Kidney (tissue), 14 donors: ENCODE data around the gene BTBD2. TPM values are rescaled to one million over a fixed set of nuclear protein-coding genes. Genes with fewer than 3 reads are reported as not detected.

Experiments used
- DNase-seq, 5 donors: peaks; one replicate each; pipeline ENCODE4 v3.0.0-alpha.2; 2013 to 2020
- FAIRE-seq: peaks from 2 replicates; lab custom pipeline; 2012; peaks lifted over from hg19 to GRCh38; lab: Jason Lieb, UNC
- H3K27ac ChIP-seq, 2 donors: one replicate each; pipeline ENCODE4 v1.7.0; 2013; ENCODE audit warnings: low read depth in 2 of 2, low read length in 2 of 2, inconsistent platforms in 1 of 2
- H3K27me3 ChIP-seq: one replicate; pipeline ENCODE4 v1.7.1; 2013; ENCODE audit warnings: low read length, inconsistent platforms; ENCODE audit not compliant: control insufficient read depth, insufficient read depth
- H3K36me3 ChIP-seq, 3 donors: one replicate each; pipeline versions ENCODE4 v1.7.0 to v1.7.1; 2013; ENCODE audit warnings: low read length in 3 of 3, control low read depth in 1 of 3, inconsistent platforms in 1 of 3; ENCODE audit not compliant: insufficient read depth in 3 of 3, control insufficient read depth in 2 of 3
- H3K4me1 ChIP-seq, 3 donors: one replicate each; pipeline versions ENCODE4 v1.7.0 to v1.7.1; 2013; ENCODE audit warnings: low read length in 3 of 3, inconsistent platforms in 1 of 3, low read depth in 1 of 3; ENCODE audit not compliant: control insufficient read depth in 2 of 3, insufficient read depth in 2 of 3
- H3K4me3 ChIP-seq, 3 donors: one replicate each; pipeline versions ENCODE4 v1.7.0 to v1.8.1; 2013; ENCODE audit warnings: low read length in 3 of 3, control low read depth in 1 of 3, inconsistent platforms in 1 of 3
- H3K9ac ChIP-seq, 3 donors: one replicate each; pipeline versions ENCODE4 v1.7.0 to v1.7.1; 2013; ENCODE audit warnings: low read length in 3 of 3, control low read depth in 1 of 3, inconsistent platforms in 1 of 3
- H3K9me3 ChIP-seq, 3 donors: one replicate each; pipeline versions ENCODE4 v1.7.0 to v1.7.1; 2013; ENCODE audit warnings: low read length in 3 of 3, control low read depth in 1 of 3, inconsistent platforms in 1 of 3; ENCODE audit not compliant: control insufficient read depth in 2 of 3, insufficient read depth in 1 of 3
- intact Hi-C: fragments of 100-400 bp; cut with DNase I; formaldehyde crosslinking; loops from one replicate; pipeline ENCODE4 v1.11.1; 2022
- polyA plus RNA-seq: library from polyadenylated mRNA; stranded (reverse); fragments of 350-450 nt; fragmentation: Illumina TruSeq; extraction: RNeasy Lipid Tissue Mini Kit (QIAGEN cat#74804); gene quantifications from one replicate; pipeline ENCODE4 v1.2.3, GENCODE V29; 2014; ENCODE audit warnings: low read depth, low replicate concordance; ENCODE audit not compliant: insufficient read depth
- total RNA-seq: library from RNA; stranded (reverse); fragmentation: NEBNext Ultra II Directional; extraction: Animal tissue kit (Norgen Biotek cat#: 25700); gene quantifications from one replicate; pipeline ENCODE4 v1.2.1, GENCODE V29; 2021
- TF ChIP-seq, protein P1 (sequence below): IDR thresholded peaks from 3 replicates; pipeline ENCODE4 v1.5.1; 2012; ENCODE audit warnings: mild to moderate bottlenecking, moderate library complexity, borderline replicate concordance; ENCODE audit not compliant: insufficient read depth; ENCODE audit errors: extremely low read depth
- donor health status: control.
- donor health status: control.
- donor health status: control.
- donor health status: control.
- donor health status: control.
- donor health status: DM: yes; HTN: yes; CAD: no.
- donor health status: Normal renal cell carcinoma (clear cell type).

BTBD2 gene
- total and polyA plus RNA-seq, 2 donors from 2014 or later, result 57.0 to 70.3 TPM

GRCh38 chr19:2027361-2027760, 11.8 kb upstream of the BTBD2 start:
- Histone ChIP-seq H3K36me3 (no peaks in the 10 kb centered on the region), H3K9me3 (peaks cover 0 to 3% (median 0%) of the 10 kb centered on the region in 3 donors), H3K27me3 (no peaks in the 10 kb centered on the region), H3K27ac (no peak overlapping the region), H3K4me1 (peaks cover 0 to 11% (median 6%) of the 10 kb centered on the region in 3 donors), H3K9ac (no peak overlapping the region), H3K4me3 (no peak overlapping the region)
- TF ChIP-seq, protein P1, sequence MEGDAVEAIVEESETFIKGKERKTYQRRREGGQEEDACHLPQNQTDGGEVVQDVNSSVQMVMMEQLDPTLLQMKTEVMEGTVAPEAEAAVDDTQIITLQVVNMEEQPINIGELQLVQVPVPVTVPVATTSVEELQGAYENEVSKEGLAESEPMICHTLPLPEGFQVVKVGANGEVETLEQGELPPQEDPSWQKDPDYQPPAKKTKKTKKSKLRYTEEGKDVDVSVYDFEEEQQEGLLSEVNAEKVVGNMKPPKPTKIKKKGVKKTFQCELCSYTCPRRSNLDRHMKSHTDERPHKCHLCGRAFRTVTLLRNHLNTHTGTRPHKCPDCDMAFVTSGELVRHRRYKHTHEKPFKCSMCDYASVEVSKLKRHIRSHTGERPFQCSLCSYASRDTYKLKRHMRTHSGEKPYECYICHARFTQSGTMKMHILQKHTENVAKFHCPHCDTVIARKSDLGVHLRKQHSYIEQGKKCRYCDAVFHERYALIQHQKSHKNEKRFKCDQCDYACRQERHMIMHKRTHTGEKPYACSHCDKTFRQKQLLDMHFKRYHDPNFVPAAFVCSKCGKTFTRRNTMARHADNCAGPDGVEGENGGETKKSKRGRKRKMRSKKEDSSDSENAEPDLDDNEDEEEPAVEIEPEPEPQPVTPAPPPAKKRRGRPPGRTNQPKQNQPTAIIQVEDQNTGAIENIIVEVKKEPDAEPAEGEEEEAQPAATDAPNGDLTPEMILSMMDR, result no peak
- FAIRE-seq (no peak), DNase-seq (no peak)
- intact Hi-C loops, result no loop called here

- Histone ChIP-seq H3K4me1 (peaks cover 0 to 7% (median 1%) of the 10 kb centered on the region in 3 donors), H3K9me3 (peaks cover 0 to 3% (median 0%) of the 10 kb centered on the region in 3 donors), H3K9ac (no peak overlapping the region), H3K27ac (no peak overlapping the region), H3K4me3 (no peak overlapping the region), H3K36me3 (no peaks in the 10 kb centered on the region), H3K27me3 (no peaks in the 10 kb centered on the region)
- DNase-seq (no peak), FAIRE-seq (no peak)
- intact Hi-C loops, result no loop called here
- TF ChIP-seq, protein P1, result no peak
Observed at GRCh38 chr19:2026770-2027169, 11.3 kb upstream of the BTBD2 start.

DNA sequence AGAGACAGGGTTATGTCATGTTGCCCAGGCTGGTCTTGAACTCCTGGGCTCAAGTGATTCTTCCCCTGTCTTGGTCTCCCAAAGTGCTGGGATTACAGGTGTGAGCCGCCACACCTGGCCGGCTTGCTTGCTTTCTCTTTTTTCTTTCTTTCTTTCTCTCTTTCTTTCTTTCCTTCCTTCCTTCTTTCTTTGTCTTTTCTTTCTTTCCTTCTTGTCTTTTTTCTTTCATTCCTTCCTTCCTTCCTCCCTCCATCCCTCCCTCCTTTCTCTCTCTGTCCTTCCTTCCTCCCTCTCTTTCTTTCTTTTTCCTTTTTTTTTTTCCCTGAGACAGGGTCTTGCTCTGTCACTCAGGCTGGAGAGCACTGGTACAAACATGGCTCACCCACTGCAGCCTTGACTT, 6.8 kb upstream of the BTBD2 start:
- FAIRE-seq, result no peak
- Histone ChIP-seq H3K36me3 (no peaks in the 10 kb centered on the region), H3K27me3 (no peaks in the 10 kb centered on the region), H3K4me1 (no peaks in the 10 kb centered on the region), H3K27ac (no peak overlapping the region), H3K9me3 (peaks cover 0 to 3% (median 0%) of the 10 kb centered on the region in 3 donors), H3K9ac (no peak overlapping the region), H3K4me3 (no peak overlapping the region)
- intact Hi-C loops, result loop anchor here (5.0 kb wide), 1 partner anchor 50 kb away; no protein-coding TSS in a partner anchor
- no peak for DNase-seq
- TF ChIP-seq, protein P1, result no peak
